ENCODE data around the gene CAND1. TPM values are rescaled to one million over a fixed set of nuclear protein-coding genes. Genes with fewer than 3 reads are reported as not detected.

CAND1 gene
- total and polyA plus RNA-seq, 2 donors from 2014 or later: 28.8 to 104 TPM

GRCh38 chr12:67254372-67255026, 14.7 kb upstream of the CAND1 start:
- H3K4me1 ChIP-seq (ENCODE audit: control insufficient read depth in 2 of 3, insufficient read depth in 2 of 3, low read depth in 1 of 3, low read length in 3 of 3): no peaks in the 10 kb centered on the region
- intact Hi-C loops (cut with DNase I): no loop called here
- no peaks in the 10 kb centered on the region for H3K36me3 ChIP-seq (ENCODE audit: control insufficient read depth in 2 of 3, insufficient read depth in 3 of 3, low read length in 3 of 3)
- H3K9ac ChIP-seq (ENCODE audit: low read length in 3 of 3): no peak overlapping the region
- H3K9me3 ChIP-seq (ENCODE audit: control insufficient read depth in 2 of 3, insufficient read depth in 1 of 3, low read length in 3 of 3): no peaks in the 10 kb centered on the region
- H3K27me3 ChIP-seq (ENCODE audit: control insufficient read depth, insufficient read depth, low read length): no peaks in the 10 kb centered on the region
- H3K4me3 ChIP-seq (ENCODE audit: low read length in 3 of 3): no peak overlapping the region
- H3K27ac ChIP-seq (ENCODE audit: low read depth in 2 of 2, low read length in 2 of 2): no peak overlapping the region
- no peak for FAIRE-seq
- TF ChIP-seq CTCF (IDR thresholded peaks at IDR 0.05; ENCODE audit: borderline replicate concordance, extremely low read depth, insufficient read depth): no peak
- DNase-seq: no peak

GRCh38 chr12:67256649-67257048, 12.5 kb upstream of the CAND1 start:
- intact Hi-C loops (cut with DNase I): no loop called here
- Histone ChIP-seq H3K9ac (ENCODE audit: low read length in 3 of 3) (no peak overlapping the region), H3K36me3 (ENCODE audit: control insufficient read depth in 2 of 3, insufficient read depth in 3 of 3, low read length in 3 of 3) (no peaks in the 10 kb centered on the region), H3K4me1 (ENCODE audit: control insufficient read depth in 2 of 3, insufficient read depth in 2 of 3, low read depth in 1 of 3, low read length in 3 of 3) (no peaks in the 10 kb centered on the region), H3K9me3 (ENCODE audit: control insufficient read depth in 2 of 3, insufficient read depth in 1 of 3, low read length in 3 of 3) (no peaks in the 10 kb centered on the region), H3K27ac (ENCODE audit: low read depth in 2 of 2, low read length in 2 of 2) (no peak overlapping the region), H3K4me3 (ENCODE audit: low read length in 3 of 3) (no peak overlapping the region), H3K27me3 (ENCODE audit: control insufficient read depth, insufficient read depth, low read length) (no peaks in the 10 kb centered on the region)
- DNase-seq: no peak
- no peak for TF ChIP-seq CTCF (IDR thresholded peaks at IDR 0.05; ENCODE audit: borderline replicate concordance, extremely low read depth, insufficient read depth)
- FAIRE-seq: no peak

GRCh38 chr12:67263471-67263870, 5.7 kb upstream of the CAND1 start:
- intact Hi-C loops (cut with DNase I): no loop called here
- peaks cover 0 to 7% (median 0%) of the 10 kb centered on the region in 3 donors for H3K9me3 ChIP-seq (ENCODE audit: control insufficient read depth in 2 of 3, insufficient read depth in 1 of 3, low read length in 3 of 3)
- no peak for FAIRE-seq

More at GRCh38 chr12:67263471-67263870, 5.7 kb upstream of the CAND1 start:
- H3K27ac ChIP-seq (ENCODE audit: low read depth in 2 of 2, low read length in 2 of 2): no peak overlapping the region
- H3K27me3 ChIP-seq (ENCODE audit: control insufficient read depth, insufficient read depth, low read length): no peaks in the 10 kb centered on the region
- no peak for TF ChIP-seq CTCF (IDR thresholded peaks at IDR 0.05; ENCODE audit: borderline replicate concordance, extremely low read depth, insufficient read depth)
- no peak overlapping the region for H3K9ac ChIP-seq (ENCODE audit: low read length in 3 of 3)
- no peaks in the 10 kb centered on the region for H3K36me3 ChIP-seq (ENCODE audit: control insufficient read depth in 2 of 3, insufficient read depth in 3 of 3, low read length in 3 of 3)
- H3K4me3 ChIP-seq (ENCODE audit: low read length in 3 of 3): no peak overlapping the region
- DNase-seq: peak in 3 of 5 donors; percentile 48 to 66 (median 65)
- peaks cover 0 to 7% (median 4%) of the 10 kb centered on the region in 3 donors for H3K4me1 ChIP-seq (ENCODE audit: control insufficient read depth in 2 of 3, insufficient read depth in 2 of 3, low read depth in 1 of 3, low read length in 3 of 3)
